ENCODE measurements around the gene MKRN1. TPM values are rescaled to one million over a fixed set of nuclear protein-coding genes. Genes with fewer than 3 reads are reported as not detected.

MKRN1 gene
- 100 to 1,000 TPM; 143 to 288 (median 187) TPM for total RNA-seq

- no peaks in the 10 kb centered on the region for H3K36me3 ChIP-seq
- TF ChIP-seq EP300 (IDR thresholded peaks at IDR 0.05; ENCODE audit: low read depth) (no peak), POLR2AphosphoS5 (IDR thresholded peaks at IDR 0.05) (peak; percentile 90 to 96 (median 90)), POLR2A (IDR thresholded peaks at IDR 0.05) (peak; percentile 91), CTCF (IDR thresholded peaks at IDR 0.05) (peak in 2 of 5 experiments; percentile 4 to 28)
- H3K4me1 ChIP-seq, result peaks cover 14 to 37% (median 23%) of the 10 kb centered on the region in 4 donors
- intact Hi-C loops (cut with DNase I; ENCODE audit: low total_unique reads), result loop anchor here (5.0 kb wide), 1 partner anchor 173 kb away; no protein-coding TSS in a partner anchor
- H3K4me3 ChIP-seq, result peak within 1 kb of the TSS; percentile 90 to 98 (median 94)
- H3K27ac ChIP-seq, result peak within 1 kb of the TSS; percentile 96 to 98 (median 97)
- peak; percentile 97 for DNase-seq
- 0% methylated on average over 52 of the region's 71 CpGs; no CpG with 5 or more reads in 1 of the 2 donors for WGBS, 2 donors (ENCODE audit: low coverage in 1 of 2)
- in situ Hi-C loops (cut with MboI; ENCODE audit: low pct_ligation_motif_present in 1 of 4, low pct_unique_long_range_greater_than_20kb in 1 of 4, low sequenced_read_pairs in 3 of 4), result no loop called here
- no peaks in the 10 kb centered on the region for H3K27me3 ChIP-seq
- no peaks in the 10 kb centered on the region for H3K9me3 ChIP-seq
Observed at GRCh38 chr7:140479062-140479738, at the start of gene MKRN1. TSS of gene MKRN1 (minus strand) at chr7:140479505. CDS start at chr7:140479344, 161 bp downstream.

- in situ Hi-C loops (cut with MboI; ENCODE audit: low pct_ligation_motif_present in 1 of 4, low pct_unique_long_range_greater_than_20kb in 1 of 4, low sequenced_read_pairs in 3 of 4) (no loop called here), intact Hi-C loops (cut with DNase I; ENCODE audit: low total_unique reads) (no loop called here)
- Histone ChIP-seq H3K27me3 (no peaks in the 10 kb centered on the region), H3K4me3 (no peak overlapping the region), H3K27ac (no peak overlapping the region), H3K4me1 (peaks cover 0 to 21% (median 3%) of the 10 kb centered on the region in 4 donors), H3K9me3 (no peaks in the 10 kb centered on the region), H3K36me3 (no peaks in the 10 kb centered on the region)
- WGBS, 2 donors (ENCODE audit: low coverage in 1 of 2), result 85 to 89% methylated on average over 6 to 31 of the region's 31 CpGs
- DNase-seq, result no peak
- TF ChIP-seq POLR2A (IDR thresholded peaks at IDR 0.05) (no peak), CTCF (IDR thresholded peaks at IDR 0.05) (no peak), EP300 (IDR thresholded peaks at IDR 0.05; ENCODE audit: low read depth) (no peak), POLR2AphosphoS5 (IDR thresholded peaks at IDR 0.05) (no peak)
Observed at GRCh38 chr7:140526787-140527664, 47.7 kb upstream of the MKRN1 start.

GRCh38 chr7:140526214-140526613 is 46.9 kb upstream of the MKRN1 start:
- in situ Hi-C loops (cut with MboI; ENCODE audit: low pct_ligation_motif_present in 1 of 4, low pct_unique_long_range_greater_than_20kb in 1 of 4, low sequenced_read_pairs in 3 of 4) (no loop called here), intact Hi-C loops (cut with DNase I; ENCODE audit: low total_unique reads) (no loop called here)
- no peaks in the 10 kb centered on the region for H3K27me3 ChIP-seq
- DNase-seq, result no peak
- H3K27ac ChIP-seq, result no peak overlapping the region
- peaks cover 0 to 21% (median 3%) of the 10 kb centered on the region in 4 donors for H3K4me1 ChIP-seq
- no peak for TF ChIP-seq POLR2A (IDR thresholded peaks at IDR 0.05)
- no peak for TF ChIP-seq POLR2AphosphoS5 (IDR thresholded peaks at IDR 0.05)
- TF ChIP-seq EP300 (IDR thresholded peaks at IDR 0.05; ENCODE audit: low read depth), result no peak
- no peak for TF ChIP-seq CTCF (IDR thresholded peaks at IDR 0.05)
- H3K36me3 ChIP-seq, result no peaks in the 10 kb centered on the region
- H3K4me3 ChIP-seq, result no peak overlapping the region
- WGBS, 2 donors (ENCODE audit: low coverage in 1 of 2), result 74% methylated on average over 9 of the region's 9 CpGs; no CpG with 5 or more reads in 1 of the 2 donors
- no peaks in the 10 kb centered on the region for H3K9me3 ChIP-seq

- in situ Hi-C loops (cut with MboI; ENCODE audit: low pct_ligation_motif_present in 1 of 4, low pct_unique_long_range_greater_than_20kb in 1 of 4, low sequenced_read_pairs in 3 of 4), result no loop called here
- intact Hi-C loops (cut with DNase I; ENCODE audit: low total_unique reads), result no loop called here
Observed at GRCh38 chr7:140525743-140526142, 46.4 kb upstream of the MKRN1 start.

More at GRCh38 chr7:140525743-140526142, 46.4 kb upstream of the MKRN1 start:
- peaks cover 0 to 21% (median 3%) of the 10 kb centered on the region in 4 donors for H3K4me1 ChIP-seq
- H3K4me3 ChIP-seq, result no peak overlapping the region
- 49% methylated on average over 10 of the region's 10 CpGs; no CpG with 5 or more reads in 1 of the 2 donors for WGBS, 2 donors (ENCODE audit: low coverage in 1 of 2)
- H3K27ac ChIP-seq, result no peak overlapping the region
- DNase-seq, result peak; percentile 63
- H3K36me3 ChIP-seq, result no peaks in the 10 kb centered on the region
- TF ChIP-seq POLR2A (IDR thresholded peaks at IDR 0.05), result no peak
- no peak for TF ChIP-seq POLR2AphosphoS5 (IDR thresholded peaks at IDR 0.05)
- TF ChIP-seq CTCF (IDR thresholded peaks at IDR 0.05), result no peak
- no peak for TF ChIP-seq EP300 (IDR thresholded peaks at IDR 0.05; ENCODE audit: low read depth)
- H3K9me3 ChIP-seq, result no peaks in the 10 kb centered on the region
- no peaks in the 10 kb centered on the region for H3K27me3 ChIP-seq

All from transverse colon (tissue), 4 donors.